ENCODE data around the gene ABCC10. TPM values are rescaled to one million over a fixed set of nuclear protein-coding genes. Genes with fewer than 3 reads are reported as not detected.

The ABCC10 gene
- total and polyA plus RNA-seq, 4 donors: 1.4 to 35.1 (median 25.0) TPM

- DNase-seq (no peak), ATAC-seq (ENCODE audit: low FRiP score) (no peak)
- Histone ChIP-seq H3K27ac (ENCODE audit: low read depth in 1 of 2, low read length in 2 of 2) (no peak overlapping the region), H3K36me3 (ENCODE audit: control insufficient read depth in 1 of 2, insufficient read depth in 2 of 2, low read length in 1 of 2) (peaks cover 2 to 15% of the 10 kb centered on the region in 2 donors), H3K4me1 (ENCODE audit: control insufficient read depth in 1 of 2, insufficient read depth in 2 of 2, low read length in 2 of 2) (no peaks in the 10 kb centered on the region), H3K27me3 (ENCODE audit: control insufficient read depth in 1 of 2, insufficient read depth in 2 of 2, low read length in 1 of 2) (no peaks in the 10 kb centered on the region), H3K4me3 (ENCODE audit: low read length in 2 of 2) (no peak overlapping the region), H3K9me3 (ENCODE audit: control insufficient read depth, low read length) (no peaks in the 10 kb centered on the region)
- WGBS, 2 donors: 87 to 92% methylated on average over 8 of the region's 8 CpGs
- intact Hi-C loops (cut with DNase I): no loop called here
These were observed 17.2 kb downstream of the ABCC10 start for GRCh38 chr6:43444582-43444981.

GRCh38 chr6:43445576-43445975 is 18.2 kb downstream of the ABCC10 start:
- DNase-seq (no peak), ATAC-seq (ENCODE audit: low FRiP score) (no peak)
- H3K27me3 ChIP-seq (ENCODE audit: control insufficient read depth in 1 of 2, insufficient read depth in 2 of 2, low read length in 1 of 2): no peaks in the 10 kb centered on the region
- H3K27ac ChIP-seq (ENCODE audit: low read depth in 1 of 2, low read length in 2 of 2): no peak overlapping the region
- H3K4me1 ChIP-seq (ENCODE audit: control insufficient read depth in 1 of 2, insufficient read depth in 2 of 2, low read length in 2 of 2): no peaks in the 10 kb centered on the region
- WGBS, 2 donors: 84 to 88% methylated on average over 16 of the region's 16 CpGs
- peaks cover 2 to 18% of the 10 kb centered on the region in 2 donors for H3K36me3 ChIP-seq (ENCODE audit: control insufficient read depth in 1 of 2, insufficient read depth in 2 of 2, low read length in 1 of 2)
- intact Hi-C loops (cut with DNase I): no loop called here
- no peaks in the 10 kb centered on the region for H3K9me3 ChIP-seq (ENCODE audit: control insufficient read depth, low read length)
- H3K4me3 ChIP-seq (ENCODE audit: low read length in 2 of 2): no peak overlapping the region

GRCh38 chr6:43447604-43448003 is 20.3 kb downstream of the ABCC10 start:
- intact Hi-C loops (cut with DNase I): no loop called here
- WGBS, 2 donors: 90 to 93% methylated on average over 16 of the region's 16 CpGs
- no peak overlapping the region for H3K27ac ChIP-seq (ENCODE audit: low read depth in 1 of 2, low read length in 2 of 2)
- peaks cover 2 to 22% of the 10 kb centered on the region in 2 donors for H3K36me3 ChIP-seq (ENCODE audit: control insufficient read depth in 1 of 2, insufficient read depth in 2 of 2, low read length in 1 of 2)
- DNase-seq (no peak), ATAC-seq (ENCODE audit: low FRiP score) (no peak)
- H3K9me3 ChIP-seq (ENCODE audit: control insufficient read depth, low read length): no peaks in the 10 kb centered on the region
- H3K27me3 ChIP-seq (ENCODE audit: control insufficient read depth in 1 of 2, insufficient read depth in 2 of 2, low read length in 1 of 2): no peaks in the 10 kb centered on the region
- no peaks in the 10 kb centered on the region for H3K4me1 ChIP-seq (ENCODE audit: control insufficient read depth in 1 of 2, insufficient read depth in 2 of 2, low read length in 2 of 2)
- H3K4me3 ChIP-seq (ENCODE audit: low read length in 2 of 2): no peak overlapping the region

- WGBS, 2 donors: 80 to 87% methylated on average over 4 of the region's 4 CpGs
- DNase-seq: peak in 1 of 2 donors; percentile 57
These were observed 21.6 kb downstream of the ABCC10 start for GRCh38 chr6:43448916-43449315.

GRCh38 chr6:43450699-43451131 is 23.4 kb downstream of the ABCC10 start:
- no peak for ATAC-seq (ENCODE audit: low FRiP score)
- H3K36me3 ChIP-seq (ENCODE audit: control insufficient read depth in 1 of 2, insufficient read depth in 2 of 2, low read length in 1 of 2): peaks cover 2 to 14% of the 10 kb centered on the region in 2 donors
- H3K4me1 ChIP-seq (ENCODE audit: control insufficient read depth in 1 of 2, insufficient read depth in 2 of 2, low read length in 2 of 2): no peaks in the 10 kb centered on the region
- no peaks in the 10 kb centered on the region for H3K9me3 ChIP-seq (ENCODE audit: control insufficient read depth, low read length)
- H3K27me3 ChIP-seq (ENCODE audit: control insufficient read depth in 1 of 2, insufficient read depth in 2 of 2, low read length in 1 of 2): no peaks in the 10 kb centered on the region
- intact Hi-C loops (cut with DNase I): no loop called here
- WGBS, 2 donors: 92 to 93% methylated on average over 12 to 13 of the region's 13 CpGs
- peak in 1 of 2 donors; percentile 69 for DNase-seq
- H3K4me3 ChIP-seq (ENCODE audit: low read length in 2 of 2): no peak overlapping the region
- H3K27ac ChIP-seq (ENCODE audit: low read depth in 1 of 2, low read length in 2 of 2): no peak overlapping the region

More at GRCh38 chr6:43448916-43449315, 21.6 kb downstream of the ABCC10 start:
- intact Hi-C loops (cut with DNase I): no loop called here
- no peak for ATAC-seq (ENCODE audit: low FRiP score)
- Histone ChIP-seq H3K4me3 (ENCODE audit: low read length in 2 of 2) (no peak overlapping the region), H3K36me3 (ENCODE audit: control insufficient read depth in 1 of 2, insufficient read depth in 2 of 2, low read length in 1 of 2) (peaks cover 2 to 17% of the 10 kb centered on the region in 2 donors), H3K9me3 (ENCODE audit: control insufficient read depth, low read length) (no peaks in the 10 kb centered on the region), H3K4me1 (ENCODE audit: control insufficient read depth in 1 of 2, insufficient read depth in 2 of 2, low read length in 2 of 2) (no peaks in the 10 kb centered on the region), H3K27me3 (ENCODE audit: control insufficient read depth in 1 of 2, insufficient read depth in 2 of 2, low read length in 1 of 2) (no peaks in the 10 kb centered on the region), H3K27ac (ENCODE audit: low read depth in 1 of 2, low read length in 2 of 2) (no peak overlapping the region)

GRCh38 chr6:43451348-43451747 is 24.0 kb downstream of the ABCC10 start:
- DNase-seq (peak in 1 of 2 donors; percentile 1), ATAC-seq (ENCODE audit: low FRiP score) (no peak)
- intact Hi-C loops (cut with DNase I): no loop called here
- H3K27me3 ChIP-seq (ENCODE audit: control insufficient read depth in 1 of 2, insufficient read depth in 2 of 2, low read length in 1 of 2): no peaks in the 10 kb centered on the region
- WGBS, 2 donors: 70 to 80% methylated on average over 4 of the region's 4 CpGs
- H3K4me3 ChIP-seq (ENCODE audit: low read length in 2 of 2): no peak overlapping the region
- peaks cover 2 to 14% of the 10 kb centered on the region in 2 donors for H3K36me3 ChIP-seq (ENCODE audit: control insufficient read depth in 1 of 2, insufficient read depth in 2 of 2, low read length in 1 of 2)
- no peaks in the 10 kb centered on the region for H3K4me1 ChIP-seq (ENCODE audit: control insufficient read depth in 1 of 2, insufficient read depth in 2 of 2, low read length in 2 of 2)
- H3K27ac ChIP-seq (ENCODE audit: low read depth in 1 of 2, low read length in 2 of 2): no peak overlapping the region
- no peaks in the 10 kb centered on the region for H3K9me3 ChIP-seq (ENCODE audit: control insufficient read depth, low read length)

GRCh38 chr6:43451939-43452338 is 24.6 kb downstream of the ABCC10 start:
- no peak overlapping the region for H3K4me3 ChIP-seq (ENCODE audit: low read length in 2 of 2)
- peaks cover 2 to 14% of the 10 kb centered on the region in 2 donors for H3K36me3 ChIP-seq (ENCODE audit: control insufficient read depth in 1 of 2, insufficient read depth in 2 of 2, low read length in 1 of 2)
- ATAC-seq (ENCODE audit: low FRiP score) (no peak), DNase-seq (peak in 1 of 2 donors; percentile 53)
- 88 to 91% methylated on average over 8 of the region's 8 CpGs for WGBS, 2 donors
- H3K4me1 ChIP-seq (ENCODE audit: control insufficient read depth in 1 of 2, insufficient read depth in 2 of 2, low read length in 2 of 2): no peaks in the 10 kb centered on the region
- intact Hi-C loops (cut with DNase I): no loop called here
- H3K27ac ChIP-seq (ENCODE audit: low read depth in 1 of 2, low read length in 2 of 2): no peak overlapping the region
- H3K9me3 ChIP-seq (ENCODE audit: control insufficient read depth, low read length): no peaks in the 10 kb centered on the region
- no peaks in the 10 kb centered on the region for H3K27me3 ChIP-seq (ENCODE audit: control insufficient read depth in 1 of 2, insufficient read depth in 2 of 2, low read length in 1 of 2)

GRCh38 chr6:43452896-43453295 is 25.6 kb downstream of the ABCC10 start:
- Histone ChIP-seq H3K36me3 (ENCODE audit: control insufficient read depth in 1 of 2, insufficient read depth in 2 of 2, low read length in 1 of 2) (peaks cover 2 to 11% of the 10 kb centered on the region in 2 donors), H3K9me3 (ENCODE audit: control insufficient read depth, low read length) (no peaks in the 10 kb centered on the region), H3K4me3 (ENCODE audit: low read length in 2 of 2) (no peak overlapping the region), H3K27me3 (ENCODE audit: control insufficient read depth in 1 of 2, insufficient read depth in 2 of 2, low read length in 1 of 2) (no peaks in the 10 kb centered on the region), H3K27ac (ENCODE audit: low read depth in 1 of 2, low read length in 2 of 2) (no peak overlapping the region), H3K4me1 (ENCODE audit: control insufficient read depth in 1 of 2, insufficient read depth in 2 of 2, low read length in 2 of 2) (no peaks in the 10 kb centered on the region)
- DNase-seq (peak in 1 of 2 donors; percentile 47), ATAC-seq (ENCODE audit: low FRiP score) (no peak)
- intact Hi-C loops (cut with DNase I): no loop called here
- WGBS, 2 donors: 95 to 97% methylated on average over 4 of the region's 4 CpGs

- H3K9me3 ChIP-seq (ENCODE audit: control insufficient read depth, low read length): no peaks in the 10 kb centered on the region
- no peak overlapping the region for H3K27ac ChIP-seq (ENCODE audit: low read depth in 1 of 2, low read length in 2 of 2)
- ATAC-seq (ENCODE audit: low FRiP score) (no peak), DNase-seq (no peak)
- intact Hi-C loops (cut with DNase I): loop anchor here (1.0 to 2.0 kb wide), 3 partner anchors 43 to 53 kb away; no protein-coding TSS in a partner anchor
- H3K36me3 ChIP-seq (ENCODE audit: control insufficient read depth in 1 of 2, insufficient read depth in 2 of 2, low read length in 1 of 2): peaks cover 0 to 9% of the 10 kb centered on the region in 2 donors
- H3K4me1 ChIP-seq (ENCODE audit: control insufficient read depth in 1 of 2, insufficient read depth in 2 of 2, low read length in 2 of 2): no peaks in the 10 kb centered on the region
- no peaks in the 10 kb centered on the region for H3K27me3 ChIP-seq (ENCODE audit: control insufficient read depth in 1 of 2, insufficient read depth in 2 of 2, low read length in 1 of 2)
- no peak overlapping the region for H3K4me3 ChIP-seq (ENCODE audit: low read length in 2 of 2)
These were observed 26.5 kb downstream of the ABCC10 start for GRCh38 chr6:43453831-43454230.

Data from aorta (tissue), 5 donors.